HG03108 (cell line): ENCODE measurements around the gene NOXA1.

Experiments
- ATAC-seq: cut with Tn5 transposase; IDR thresholded peaks from one replicate; pipeline ENCODE4 v1.9.1; 2021; ENCODE audit warnings: moderate library complexity; ENCODE audit not compliant: unreplicated experiment

NOXA1 gene

GRCh38 chr9:137454145-137454596, 31.0 kb downstream of the NOXA1 start:
- peak; percentile 28 for ATAC-seq

- no peak for ATAC-seq
Measured at GRCh38 chr9:137454597-137455358, 31.6 kb downstream of the NOXA1 start.

- no peak for ATAC-seq
Measured at GRCh38 chr9:137455359-137455991, 32.3 kb downstream of the NOXA1 start.

GRCh38 chr9:137456061-137456863, 33.1 kb downstream of the NOXA1 start:
- ATAC-seq, result no peak

GRCh38 chr9:137456864-137457405, 33.7 kb downstream of the NOXA1 start:
- ATAC-seq, result no peak

GRCh38 chr9:137457406-137458193, 34.4 kb downstream of the NOXA1 start:
- no peak for ATAC-seq

GRCh38 chr9:137458194-137459151, 35.3 kb downstream of the NOXA1 start:
- peak; percentile 1 for ATAC-seq

- ATAC-seq, result peak; percentile 47
Measured at GRCh38 chr9:137459152-137459600, 36.0 kb downstream of the NOXA1 start, which contains the start of gene NSMF. NSMF (minus strand) TSS chr9:137459334; CDS start chr9:137459102, 232 bp downstream.

- ATAC-seq, result no peak
Measured at GRCh38 chr9:137459601-137460362, 36.6 kb downstream of the NOXA1 start.

- no peak for ATAC-seq
Measured at GRCh38 chr9:137460363-137461315, 37.4 kb downstream of the NOXA1 start.

- no peak for ATAC-seq
Measured at GRCh38 chr9:137461316-137461662, 38.1 kb downstream of the NOXA1 start.

GRCh38 chr9:137461663-137462395, 38.6 kb downstream of the NOXA1 start:
- peak; percentile 72 for ATAC-seq

- ATAC-seq, result no peak
Measured at GRCh38 chr9:137462396-137462985, 39.3 kb downstream of the NOXA1 start.

- ATAC-seq, result no peak
Measured at GRCh38 chr9:137462986-137463930, 40.1 kb downstream of the NOXA1 start.

GRCh38 chr9:137463931-137464290, 40.7 kb downstream of the NOXA1 start:
- no peak for ATAC-seq
